MM.1S (cell line): ENCODE measurements around the gene SPATA6.
"Not testable (repeated sequence)": the region's sequence is repeated elsewhere in the genome, so short reads cannot be mapped to it uniquely, and the experiment has no call there.

Experiments used
- DNase-seq: peaks from one replicate; pipeline ENCODE4 v3.0.0-alpha.2; 2015
- H2AFZ ChIP-seq: fragments of 300-600 bp; sonication (generic); 2 replicates; pipeline ENCODE4 v1.6.0; 2016; ENCODE audit warnings: antibody characterized with exemption, low read length
- H3F3A ChIP-seq: fragments of 300-600 bp; sonication (generic); 2 replicates; pipeline ENCODE4 v1.6.1; 2016; ENCODE audit warnings: mild to moderate bottlenecking, antibody characterized with exemption, low read length, moderate library complexity, mixed read lengths; ENCODE audit not compliant: insufficient read depth
- H3K27ac ChIP-seq: fragments of 300-600 bp; sonication (generic); 2 replicates; pipeline ENCODE4 v1.5.1; 2016; ENCODE audit warnings: mild to moderate bottlenecking, low read length
- H3K27me3 ChIP-seq: fragments of 300-600 bp; sonication (generic); replicated peaks from 2 replicates; pipeline ENCODE4 v1.6.0; 2016; ENCODE audit warnings: low read length; ENCODE audit not compliant: insufficient read depth
- H3K36me3 ChIP-seq: fragments of 300-600 bp; sonication (generic); replicated peaks from 2 replicates; pipeline ENCODE4 v1.6.1; 2016; ENCODE audit warnings: mild to moderate bottlenecking, low read length, mixed read lengths; ENCODE audit not compliant: insufficient read depth
- H3K4me1 ChIP-seq: fragments of 300-600 bp; sonication (generic); 2 replicates; pipeline ENCODE4 v1.6.1; 2016; ENCODE audit warnings: low read length, mixed read lengths
- H3K4me2 ChIP-seq: fragments of 300-600 bp; sonication (generic); 2 replicates; pipeline ENCODE4 v1.6.0; 2016; ENCODE audit warnings: low read depth, low read length
- H3K4me3 ChIP-seq: fragments of 300-600 bp; sonication (generic); 2 replicates; pipeline ENCODE4 v1.5.1; 2016; ENCODE audit warnings: low read length, mixed read lengths
- H3K79me2 ChIP-seq: fragments of 300-600 bp; sonication (generic); 2 replicates; pipeline ENCODE4 v1.6.1; 2016; ENCODE audit warnings: mixed run types, low read length, mixed read lengths
- H3K9ac ChIP-seq: fragments of 300-600 bp; sonication (generic); 2 replicates; pipeline ENCODE4 v1.6.1; 2016; ENCODE audit warnings: low read length, mixed read lengths
- H3K9me2 ChIP-seq: fragments of 300-600 bp; sonication (generic); replicated peaks from 2 replicates; pipeline ENCODE4 v1.6.1; 2016; ENCODE audit warnings: mild to moderate bottlenecking, low read length, mixed read lengths; ENCODE audit not compliant: insufficient read depth
- H3K9me3 ChIP-seq: fragments of 300-600 bp; sonication (generic); replicated peaks from 2 replicates; pipeline ENCODE4 v1.6.1; 2016; ENCODE audit warnings: mild to moderate bottlenecking, low read length, mixed read lengths; ENCODE audit not compliant: insufficient read depth
- H4K20me1 ChIP-seq: fragments of 300-600 bp; sonication (generic); 2 replicates; pipeline ENCODE4 v1.6.1; 2016; ENCODE audit warnings: mild to moderate bottlenecking, low read length, moderate library complexity, mixed read lengths; ENCODE audit not compliant: insufficient read depth
- CTCF ChIP-seq: fragments of 300-600 bp; sonication (generic); IDR thresholded peaks from 2 replicates; pipeline ENCODE4 v1.5.1; 2016; ENCODE audit warnings: antibody characterized with exemption, low read length, mixed read lengths
- EZH2 ChIP-seq: fragments of 300-600 bp; sonication (generic); optimal IDR thresholded peaks from 2 replicates; pipeline ENCODE3; 2017; ENCODE audit warnings: low read depth, mild to moderate bottlenecking, antibody characterized with exemption, low read length, mixed read lengths
- EZH2phosphoT487 ChIP-seq: fragments of 300-600 bp; sonication (generic); IDR thresholded peaks from 2 replicates; pipeline ENCODE4 v1.6.1; 2018; ENCODE audit warnings: antibody characterized with exemption, low read length

Gene SPATA6

GRCh38 chr1:48309564-48310082, 162.4 kb downstream of the SPATA6 start:
- Histone ChIP-seq H2AFZ (no peak overlapping the region), H3F3A (no peaks in the 10 kb centered on the region), H3K9ac (no peak overlapping the region), H3K9me3 (no peaks in the 10 kb centered on the region), H3K4me2 (no peak overlapping the region), H3K36me3 (no peaks in the 10 kb centered on the region), H3K9me2 (no peaks in the 10 kb centered on the region), H3K4me1 (no peaks in the 10 kb centered on the region), H4K20me1 (no peaks in the 10 kb centered on the region), H3K4me3 (no peak overlapping the region), H3K27me3 (no peaks in the 10 kb centered on the region), H3K79me2 (no peaks in the 10 kb centered on the region), H3K27ac (no peak overlapping the region)
- TF ChIP-seq CTCF (no peak), EZH2phosphoT487 (no peak), EZH2 (no peak)
- no peak for DNase-seq

DNA sequence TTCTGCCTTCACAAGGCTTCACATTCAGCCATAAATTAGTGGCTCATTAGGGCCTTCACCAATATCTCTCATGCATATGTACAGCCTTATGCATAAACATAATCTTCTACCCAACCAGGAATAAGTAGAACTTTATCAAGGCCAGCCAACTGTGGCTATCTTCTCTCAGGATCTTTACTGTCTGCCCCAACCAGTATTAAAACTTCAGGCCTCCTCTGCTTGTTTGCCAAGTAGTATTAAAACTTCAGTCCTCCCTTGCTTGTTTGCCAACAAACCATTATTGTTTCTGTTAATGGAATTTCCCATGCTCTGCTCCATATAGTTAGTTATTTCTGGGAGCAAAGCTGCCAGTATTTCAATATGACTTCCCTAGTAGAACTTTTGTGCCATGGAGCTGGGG, 169.4 kb downstream of the SPATA6 start:
- Histone ChIP-seq H3K4me3 (no peak overlapping the region), H3K79me2 (no peaks in the 10 kb centered on the region), H3K4me2 (no peak overlapping the region), H2AFZ (no peak overlapping the region), H3K27ac (no peak overlapping the region), H3K4me1 (no peaks in the 10 kb centered on the region), H3F3A (no peaks in the 10 kb centered on the region), H3K9me2 (no peaks in the 10 kb centered on the region), H3K27me3 (no peaks in the 10 kb centered on the region), H3K9ac (no peak overlapping the region), H4K20me1 (no peaks in the 10 kb centered on the region), H3K36me3 (no peaks in the 10 kb centered on the region), H3K9me3 (no peaks in the 10 kb centered on the region)
- DNase-seq = no peak
- no peak for TF ChIP-seq EZH2phosphoT487

GRCh38 chr1:48294656-48295055, 177.3 kb downstream of the SPATA6 start:
- H3K27me3 ChIP-seq = no peaks in the 10 kb centered on the region
- no peak overlapping the region for H3K9ac ChIP-seq
- no peak overlapping the region for H3K27ac ChIP-seq
- no peaks in the 10 kb centered on the region for H3K36me3 ChIP-seq
- H3K4me2 ChIP-seq = no peak overlapping the region
- no peaks in the 10 kb centered on the region for H4K20me1 ChIP-seq
- DNase-seq = no peak
- no peaks in the 10 kb centered on the region for H3K4me1 ChIP-seq
- H3K9me2 ChIP-seq = no peaks in the 10 kb centered on the region
- H2AFZ ChIP-seq = no peak overlapping the region
- no peak overlapping the region for H3K4me3 ChIP-seq
- H3F3A ChIP-seq = no peaks in the 10 kb centered on the region
- no peak for TF ChIP-seq EZH2
- no peak for TF ChIP-seq CTCF
- TF ChIP-seq EZH2phosphoT487 = no peak
- no peaks in the 10 kb centered on the region for H3K79me2 ChIP-seq
- H3K9me3 ChIP-seq = no peaks in the 10 kb centered on the region

DNA sequence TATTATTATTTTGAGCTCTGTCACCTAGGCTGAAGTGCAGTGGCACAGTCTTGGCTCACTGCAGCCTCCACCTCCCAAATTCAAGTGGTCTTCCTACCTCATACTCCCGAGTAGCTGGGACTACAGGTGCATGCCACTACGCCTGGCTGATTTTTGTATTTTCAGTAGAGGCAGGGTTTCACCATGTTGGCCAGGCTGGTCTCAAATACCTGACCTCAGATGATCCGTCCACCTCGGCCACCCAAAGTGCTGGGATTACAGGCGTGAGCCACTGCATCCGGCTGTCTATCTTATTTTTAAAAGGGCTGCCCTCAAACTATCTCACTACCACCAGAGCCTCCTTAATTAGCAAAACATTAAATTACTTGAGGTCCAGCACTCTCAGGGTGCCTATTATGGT, 177.9 kb downstream of the SPATA6 start:
- not testable (repeated sequence) for H3K4me2 ChIP-seq, H3K4me1 ChIP-seq, H3K4me3 ChIP-seq, H3K36me3 ChIP-seq, H3K27me3 ChIP-seq, DNase-seq, H4K20me1 ChIP-seq, H3K27ac ChIP-seq, H3K9ac ChIP-seq, H3K9me2 ChIP-seq, H3K9me3 ChIP-seq, H2AFZ ChIP-seq, H3K79me2 ChIP-seq, H3F3A ChIP-seq
